H1 (cell line): ENCODE results near the gene UBASH3A. TPM values are rescaled to one million over a fixed set of nuclear protein-coding genes. Genes with fewer than 3 reads are reported as not detected.

ENCODE experiments used
- CTCF ChIA-PET: fragments of 300-600 bp; sonication (Branson Sonifier 250); formaldehyde crosslinking; loops from one replicate; lab custom pipeline; 2021; ENCODE audit not compliant: partially characterized antibody; lab: Charles Lee
- POLR2A ChIA-PET: fragments of 300-600 bp; sonication (Branson Sonifier 250); formaldehyde crosslinking; loops from one replicate; lab custom pipeline; 2021; ENCODE audit warnings: inconsistent platforms; ENCODE audit not compliant: partially characterized antibody; lab: Charles Lee
- DNase-seq, 2 experiments: peaks; one replicate each; pipeline versions ENCODE4 v3.0.0 to v3.0.0-alpha.2; 2010 to 2022; ENCODE audit warnings: low spot score in 2 of 2, low read depth in 1 of 2, mixed read lengths in 1 of 2
- FAIRE-seq: peaks from 2 replicates; lab custom pipeline; 2011; peaks lifted over from hg19 to GRCh38; lab: Jason Lieb, UNC
- H2AFZ ChIP-seq: 2 replicates; pipeline ENCODE4 v1.8.1; 2012; ENCODE audit warnings: low read length, inconsistent platforms
- H2AK5ac ChIP-seq: 2 replicates; pipeline ENCODE4 v1.6.1; 2013; ENCODE audit warnings: low read depth, low read length
- H2BK120ac ChIP-seq: replicated peaks from 2 replicates; pipeline ENCODE3; 2013; ENCODE audit warnings: low read depth, low read length, inconsistent platforms
- H2BK12ac ChIP-seq: 2 replicates; pipeline ENCODE4 v1.6.1; 2013; ENCODE audit warnings: low read depth, low read length
- H2BK15ac ChIP-seq: 2 replicates; pipeline ENCODE4 v1.6.1; 2013; ENCODE audit warnings: low read length
- H2BK20ac ChIP-seq: 2 replicates; pipeline ENCODE4 v1.6.1; 2013; ENCODE audit warnings: low read length
- H2BK5ac ChIP-seq: 2 replicates; pipeline ENCODE4 v1.6.1; 2013; ENCODE audit warnings: low read depth, low read length
- H3K14ac ChIP-seq: 2 replicates; pipeline ENCODE4 v1.6.1; 2013; ENCODE audit warnings: inconsistent platforms; ENCODE audit not compliant: insufficient read length
- H3K18ac ChIP-seq: 2 replicates; pipeline ENCODE4 v1.6.1; 2013; ENCODE audit warnings: low read length; ENCODE audit errors: extremely low read depth
- H3K23ac ChIP-seq: 2 replicates; pipeline ENCODE4 v1.6.1; 2013; ENCODE audit warnings: inconsistent platforms; ENCODE audit not compliant: insufficient read length
- H3K23me2 ChIP-seq: 2 replicates; pipeline ENCODE4 v1.6.1; 2013; ENCODE audit warnings: low read depth, low read length
- H3K27ac ChIP-seq: 2 replicates; pipeline ENCODE4 v1.6.1; 2011; ENCODE audit warnings: low read depth, low read length, inconsistent platforms
- H3K27me3 ChIP-seq, 4 experiments: replicated peaks in 1 of 4; 1 replicate in 1 of 4; 2 replicates in 3 of 4; pipeline versions ENCODE4 v1.6.1 to v1.8.1; 2011 to 2013; ENCODE audit warnings: low read length in 3 of 4, mild to moderate bottlenecking in 3 of 4, inconsistent platforms in 2 of 4, mixed read lengths in 2 of 4, moderate library complexity in 1 of 4; ENCODE audit not compliant: control insufficient read depth in 3 of 4, insufficient read depth in 3 of 4; ENCODE audit errors: extremely low read depth in 1 of 4
- H3K36me3 ChIP-seq, 4 experiments: 2 replicates each; pipeline versions ENCODE4 v1.6.1 to v1.8.1; 2011 to 2013; ENCODE audit warnings: mild to moderate bottlenecking in 4 of 4, low read length in 3 of 4, moderate library complexity in 2 of 4, control low read depth in 1 of 4, inconsistent platforms in 1 of 4; ENCODE audit not compliant: insufficient read depth in 4 of 4, control insufficient read depth in 2 of 4
- H3K4ac ChIP-seq: replicated peaks from 2 replicates; pipeline ENCODE3; 2013; ENCODE audit warnings: low read length, low read depth, mixed read lengths, inconsistent platforms; ENCODE audit not compliant: insufficient read length
- H3K4me1 ChIP-seq, 4 experiments: replicated peaks in 1 of 4; 1 replicate in 1 of 4; 2 replicates in 3 of 4; pipeline versions ENCODE4 v1.6.1 to v1.8.1; 2011 to 2013; ENCODE audit warnings: low read length in 3 of 4, inconsistent platforms in 2 of 4, mixed read lengths in 1 of 4; ENCODE audit not compliant: insufficient read depth in 4 of 4, control insufficient read depth in 3 of 4
- H3K4me2 ChIP-seq, 2 experiments: 2 replicates each; pipeline versions ENCODE4 v1.6.1 to v1.8.1; 2011 to 2013; ENCODE audit warnings: low read depth in 2 of 2, low read length in 2 of 2, control low read depth in 1 of 2, inconsistent platforms in 1 of 2, mild to moderate bottlenecking in 1 of 2; ENCODE audit not compliant: insufficient read depth in 1 of 2
- H3K4me3 ChIP-seq, 4 experiments: fragments of 200-600, 300-600 bp in 1 of 4; sonication (generic), shearing (Covaris generic), sonication (Bioruptor Twin) in 1 of 4; 2 replicates each; pipeline versions ENCODE4 v1.5.1 to v1.8.1; 2011 to 2016; ENCODE audit warnings: low read length in 4 of 4, low read depth in 3 of 4, control low read depth in 2 of 4, inconsistent platforms in 2 of 4, mild to moderate bottlenecking in 2 of 4, mixed read lengths in 1 of 4, moderate library complexity in 1 of 4; ENCODE audit not compliant: insufficient read depth in 2 of 4; ENCODE audit errors: extremely low read depth in 1 of 4
- H3K56ac ChIP-seq: replicated peaks from 2 replicates; pipeline ENCODE3; 2013; ENCODE audit warnings: low read depth, mild to moderate bottlenecking, mixed read lengths, low read length, inconsistent platforms; ENCODE audit not compliant: insufficient read length
- H3K79me1 ChIP-seq: 2 replicates; pipeline ENCODE4 v1.6.1; 2013; ENCODE audit warnings: low read depth, low read length, control low read depth
- H3K79me2 ChIP-seq, 2 experiments: 2 replicates each; pipeline versions ENCODE4 v1.6.1 to v1.8.1; 2012 to 2013; ENCODE audit warnings: low read length in 2 of 2, mild to moderate bottlenecking in 2 of 2, inconsistent platforms in 1 of 2; ENCODE audit not compliant: insufficient read depth in 2 of 2, control insufficient read depth in 1 of 2
- H3K9ac ChIP-seq, 4 experiments: replicated peaks in 1 of 4; 1 replicate in 1 of 4; 2 replicates in 3 of 4; pipeline versions ENCODE4 v1.6.1 to v1.8.1; 2011 to 2013; ENCODE audit warnings: low read depth in 3 of 4, low read length in 3 of 4, control low read depth in 2 of 4, mild to moderate bottlenecking in 2 of 4, moderate library complexity in 2 of 4, inconsistent platforms in 1 of 4; ENCODE audit errors: extremely low read depth in 1 of 4
- H3K9me3 ChIP-seq, 2 experiments: 2 replicates each; pipeline versions ENCODE4 v1.6.1 to v1.8.1; 2012 to 2013; ENCODE audit warnings: mild to moderate bottlenecking in 2 of 2, moderate library complexity in 2 of 2, control low read depth in 1 of 2, inconsistent platforms in 1 of 2, low read depth in 1 of 2, low read length in 1 of 2, mixed read lengths in 1 of 2; ENCODE audit not compliant: insufficient read depth in 2 of 2
- H4K20me1 ChIP-seq, 2 experiments: replicated peaks in 1 of 2; 2 replicates each; pipeline versions ENCODE3 to v1.8.1; 2011 to 2013; ENCODE audit warnings: inconsistent platforms in 2 of 2, low read length in 2 of 2, mild to moderate bottlenecking in 1 of 2; ENCODE audit not compliant: insufficient read depth in 2 of 2, control insufficient read depth in 1 of 2
- H4K5ac ChIP-seq: 2 replicates; pipeline ENCODE4 v1.6.1; 2013; ENCODE audit warnings: low read length, low read depth, mixed read lengths, inconsistent platforms; ENCODE audit not compliant: insufficient read length
- H4K8ac ChIP-seq: 2 replicates; pipeline ENCODE4 v1.8.0; 2013; ENCODE audit warnings: mild to moderate bottlenecking, moderate library complexity, low read length, inconsistent platforms; ENCODE audit not compliant: insufficient read depth; ENCODE audit errors: extremely low read depth
- H4K91ac ChIP-seq: replicated peaks from 2 replicates; pipeline ENCODE3; 2013; ENCODE audit warnings: low read length, mixed read lengths, inconsistent platforms; ENCODE audit not compliant: insufficient read length
- BACH1 ChIP-seq: IDR thresholded peaks from 2 replicates; pipeline ENCODE4 v1.6.1; 2012; ENCODE audit warnings: low read length, improper control_type of control experiment
- RNF2 ChIP-seq: fragments of 200-900, 300-1000 bp; sonication (generic); IDR thresholded peaks from 2 replicates; pipeline ENCODE4 v1.7.1; 2016; ENCODE audit warnings: borderline replicate concordance, low read depth, mild to moderate bottlenecking, antibody characterized with exemption, low read length; ENCODE audit not compliant: poor library complexity, severe bottlenecking; ENCODE audit errors: missing control alignments
- TAF1 ChIP-seq: IDR thresholded peaks from 2 replicates; pipeline ENCODE4 v1.6.1; 2011; ENCODE audit warnings: mild to moderate bottlenecking, low read depth, low read length
- TAF7 ChIP-seq: optimal IDR thresholded peaks from 2 replicates; pipeline ENCODE3; 2011; ENCODE audit warnings: low read depth, mild to moderate bottlenecking, inconsistent platforms, low read length, moderate library complexity, borderline replicate concordance
- WGBS, 2 experiments: shearing (Covaris generic) in 1 of 2; methylation state at CpG; one replicate each; pipeline versions ENCODE4 v1.1.6 to v1.1.7; 2013 to 2015; ENCODE audit warnings: low lambda C conversion rate in 2 of 2, mixed read lengths in 2 of 2, inconsistent platforms in 1 of 2, low coverage in 1 of 2, missing lambda C conversion rate in 1 of 2; ENCODE audit not compliant: insufficient replicate concordance in 2 of 2, insufficient coverage in 1 of 2, insufficient read length in 1 of 2; ENCODE audit errors: extremely low coverage in 1 of 2, missing lambda C conversion rate in 1 of 2; 5-methylcytosine and 5-hydroxymethylcytosine counted together
- polyA plus RNA-seq, 7 experiments: library from polyadenylated mRNA; depleted of rRNA in 3 of 7; stranded (reverse) in 5 of 7; unstranded in 2 of 7; fragments of >200 nt in 5 of 7; fragments of 200-250 nt in 2 of 7; gene quantifications; 1 replicate in 5 of 7; 2 replicates in 1 of 7; 4 replicates in 1 of 7; pipeline versions ENCODE4 v1.2.1 to v1.2.3, GENCODE V29; 2011 to 2013; ENCODE audit warnings: missing spikeins in 2 of 7, mixed read lengths in 2 of 7
- total RNA-seq: library from RNA; stranded (reverse); fragmentation: NEBNext Ultra II Directional; extraction: Animal tissue kit (Norgen Biotek cat#: 25700); gene quantifications from 2 replicates; pipeline ENCODE4 v1.2.1, GENCODE V29; 2021

The UBASH3A gene
- total and polyA plus RNA-seq, 2 of the 8 experiments (the other 6 are each of a cell fraction or from before 2014, with no cell fraction given), result not detected

DNA sequence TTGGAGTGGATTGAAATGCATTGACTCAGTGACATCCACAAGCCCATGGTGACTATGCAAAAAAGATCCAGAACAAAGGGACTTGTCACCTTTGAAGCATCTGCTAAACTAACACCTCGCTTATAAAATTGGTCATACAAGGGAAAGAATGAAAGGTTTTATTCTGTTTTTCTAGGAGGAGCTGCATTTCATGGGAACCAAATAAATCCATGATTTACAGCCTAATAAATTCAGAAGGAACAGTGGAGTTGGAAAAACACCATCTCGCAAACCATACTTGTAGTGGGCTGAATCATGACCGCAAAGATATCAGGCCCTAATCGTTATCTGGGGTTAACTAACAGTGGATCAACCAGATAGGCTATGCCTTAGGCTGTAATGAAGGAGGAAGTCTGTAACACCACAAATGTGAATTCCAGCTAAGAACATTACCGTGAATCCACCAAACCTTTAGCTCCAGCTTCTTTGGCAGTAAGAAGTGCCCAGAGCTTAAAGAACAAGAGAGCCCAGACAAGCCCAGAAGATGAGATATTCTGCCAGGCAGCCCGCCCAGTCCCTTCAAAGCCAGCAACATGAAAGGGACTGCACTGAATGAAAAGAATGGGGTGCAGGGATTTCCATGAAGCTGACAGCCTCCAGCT, 64.9 kb downstream of the UBASH3A start:
- no peak overlapping the region for H3K27ac ChIP-seq
- no peak overlapping the region for H2AK5ac ChIP-seq
- FAIRE-seq (no peak), DNase-seq (no peak)
- no peak overlapping the region for H3K18ac ChIP-seq
- no peaks in the 10 kb centered on the region; the same call in none of the 2 replicates for H3K23me2 ChIP-seq
- H2BK15ac ChIP-seq, result no peak overlapping the region
- no peak overlapping the region for H4K91ac ChIP-seq
- no peak overlapping the region for H2BK5ac ChIP-seq
- H3K56ac ChIP-seq, result no peak overlapping the region
- H2BK120ac ChIP-seq, result no peak overlapping the region
- no peak overlapping the region for H3K4me3 ChIP-seq
- no peaks in the 10 kb centered on the region; a peak in 1 of 4 replicates for H3K9me3 ChIP-seq
- no peaks in the 10 kb centered on the region for H4K20me1 ChIP-seq
- H2BK20ac ChIP-seq, result no peak overlapping the region
- no peak overlapping the region for H2AFZ ChIP-seq
- no peaks in the 10 kb centered on the region for H3K36me3 ChIP-seq
- no peaks in the 10 kb centered on the region for H3K79me1 ChIP-seq
- no peak overlapping the region for H2BK12ac ChIP-seq
- no peak overlapping the region for H3K9ac ChIP-seq
- TF ChIP-seq TAF1 (no peak), TAF7 (no peak), BACH1 (no peak), RNF2 (no peak)
- no peak overlapping the region for H3K14ac ChIP-seq
- H3K23ac ChIP-seq, result no peak overlapping the region
- H3K4me1 ChIP-seq, result peaks cover 0 to 5% (median under 1%) of the 10 kb centered on the region in 4 experiments; a peak in 4 of 7 replicates
- H4K5ac ChIP-seq, result no peak overlapping the region
- WGBS, 2 experiments, result 83% methylated on average over 6 of the region's 6 CpGs; no CpG with 5 or more reads in 1 of the 2 experiments
- no peak overlapping the region for H3K4me2 ChIP-seq
- no peaks in the 10 kb centered on the region; a peak in 1 of 7 replicates for H3K27me3 ChIP-seq
- no peak overlapping the region for H3K4ac ChIP-seq
- no peak overlapping the region for H4K8ac ChIP-seq
- H3K79me2 ChIP-seq, result no peaks in the 10 kb centered on the region
- POLR2A ChIA-PET, result interaction anchor here (1.9 kb wide), 1 partner anchor 8 kb away, joined by 4 read pairs; no protein-coding TSS in a partner anchor
- CTCF ChIA-PET, result interaction anchor here (0.8 to 2.0 kb wide), 9 partner anchors 13 to 234 kb away, joined by 3 to 6 read pairs (median 3); partner anchors contain the start of gene SLC37A1
